Measurements from ENCODE around the gene SERPINA4. TPM values are rescaled to one million over a fixed set of nuclear protein-coding genes. Genes with fewer than 3 reads are reported as not detected.

Gene SERPINA4
- total RNA-seq, result not detected in 2 replicates

- DNase-seq (ENCODE audit: extremely low read depth, low read depth, low spot score), result no peak
Measured at GRCh38 chr14:94560751-94561655, at the start of gene SERPINA4. Gene SERPINA4, plus strand, starts transcription at chr14:94561442. Its CDS starts 2,041 bp downstream, at chr14:94563483.

GRCh38 chr14:94514351-94514750 lies 46.9 kb upstream of the SERPINA4 start:
- DNase-seq (ENCODE audit: extremely low read depth, low read depth, low spot score), result no peak

GRCh38 chr14:94515426-94515825 lies 45.8 kb upstream of the SERPINA4 start:
- no peak for DNase-seq (ENCODE audit: extremely low read depth, low read depth, low spot score)

GRCh38 chr14:94515856-94516255 lies 45.4 kb upstream of the SERPINA4 start:
- DNase-seq (ENCODE audit: extremely low read depth, low read depth, low spot score), result no peak

GRCh38 chr14:94517248-94517640 lies 44.0 kb upstream of the SERPINA4 start:
- no peak for DNase-seq (ENCODE audit: extremely low read depth, low read depth, low spot score)

GRCh38 chr14:94517641-94518257 lies 43.5 kb upstream of the SERPINA4 start:
- DNase-seq (ENCODE audit: extremely low read depth, low read depth, low spot score), result no peak

GRCh38 chr14:94521375-94522114 lies 39.7 kb upstream of the SERPINA4 start:
- DNase-seq (ENCODE audit: extremely low read depth, low read depth, low spot score), result no peak

GRCh38 chr14:94522115-94522724 lies 39.0 kb upstream of the SERPINA4 start:
- DNase-seq (ENCODE audit: extremely low read depth, low read depth, low spot score), result no peak

GRCh38 chr14:94523265-94523664 lies 38.0 kb upstream of the SERPINA4 start:
- no peak for DNase-seq (ENCODE audit: extremely low read depth, low read depth, low spot score)

- DNase-seq (ENCODE audit: extremely low read depth, low read depth, low spot score), result no peak
Measured at GRCh38 chr14:94524093-94524492, 37.1 kb upstream of the SERPINA4 start.

GRCh38 chr14:94531187-94531586 lies 30.1 kb upstream of the SERPINA4 start:
- no peak for DNase-seq (ENCODE audit: extremely low read depth, low read depth, low spot score)

- no peak for DNase-seq (ENCODE audit: extremely low read depth, low read depth, low spot score)
Measured at GRCh38 chr14:94532447-94532846, 28.8 kb upstream of the SERPINA4 start.

GRCh38 chr14:94535506-94535905 lies 25.7 kb upstream of the SERPINA4 start:
- no peak for DNase-seq (ENCODE audit: extremely low read depth, low read depth, low spot score)

GRCh38 chr14:94536836-94537235 lies 24.4 kb upstream of the SERPINA4 start:
- no peak for DNase-seq (ENCODE audit: extremely low read depth, low read depth, low spot score)

- DNase-seq (ENCODE audit: extremely low read depth, low read depth, low spot score), result no peak
Measured at GRCh38 chr14:94538070-94538740, 23.0 kb upstream of the SERPINA4 start.

GRCh38 chr14:94539181-94539580 lies 22.1 kb upstream of the SERPINA4 start:
- no peak for DNase-seq (ENCODE audit: extremely low read depth, low read depth, low spot score)

- peak; percentile 18 for DNase-seq (ENCODE audit: extremely low read depth, low read depth, low spot score)
Measured at GRCh38 chr14:94540031-94540794, 21.0 kb upstream of the SERPINA4 start.

- DNase-seq (ENCODE audit: extremely low read depth, low read depth, low spot score), result no peak
Measured at GRCh38 chr14:94541234-94541975, 19.8 kb upstream of the SERPINA4 start.
